ENCODE results near the gene PDXK. TPM values are rescaled to one million over a fixed set of nuclear protein-coding genes. Genes with fewer than 3 reads are reported as not detected.

PDXK gene
- total and polyA plus RNA-seq, 2 of the 13 experiments (the other 11 are each of a cell fraction or from before 2014, with no cell fraction given) = 114 to 184 TPM

DNA sequence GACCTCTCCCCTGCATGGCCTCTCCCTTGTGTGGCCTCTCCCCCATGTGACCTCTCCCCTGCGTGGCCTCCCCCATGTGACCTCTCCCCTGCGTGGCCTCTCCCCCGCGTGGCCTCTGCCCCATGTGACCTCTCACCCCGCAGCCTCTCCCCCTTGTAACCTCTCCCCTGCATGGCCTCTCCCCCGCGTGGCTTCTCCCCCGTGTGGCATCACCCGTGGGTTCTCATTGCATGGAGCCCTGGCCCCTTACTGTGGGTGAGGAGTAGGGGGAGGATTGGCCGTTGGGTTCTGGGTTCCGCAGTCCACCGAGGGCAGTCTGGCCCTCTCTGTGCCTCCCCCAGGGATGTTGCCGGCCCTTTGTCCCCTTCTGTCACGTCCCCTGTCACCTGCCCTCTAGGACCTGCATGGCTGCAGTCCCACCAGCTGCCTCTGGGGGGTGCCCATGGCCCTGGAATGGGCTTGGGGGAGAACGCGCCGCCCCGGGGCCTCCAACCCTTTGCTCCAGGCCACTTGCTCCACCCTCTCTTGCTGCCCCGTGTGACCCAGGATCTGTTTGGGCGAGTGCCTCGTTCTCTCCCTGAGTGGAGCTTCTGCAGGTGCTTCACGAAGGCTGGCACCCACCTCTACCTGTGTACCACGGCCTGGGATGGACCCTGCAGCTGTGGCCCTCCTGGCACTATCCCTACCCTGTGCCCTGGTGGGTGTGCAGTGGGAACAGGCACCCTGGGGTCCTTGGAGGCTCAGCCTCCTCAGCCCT lies 91.8 kb downstream of the PDXK start (continued):
- TF ChIP-seq, protein P1, sequence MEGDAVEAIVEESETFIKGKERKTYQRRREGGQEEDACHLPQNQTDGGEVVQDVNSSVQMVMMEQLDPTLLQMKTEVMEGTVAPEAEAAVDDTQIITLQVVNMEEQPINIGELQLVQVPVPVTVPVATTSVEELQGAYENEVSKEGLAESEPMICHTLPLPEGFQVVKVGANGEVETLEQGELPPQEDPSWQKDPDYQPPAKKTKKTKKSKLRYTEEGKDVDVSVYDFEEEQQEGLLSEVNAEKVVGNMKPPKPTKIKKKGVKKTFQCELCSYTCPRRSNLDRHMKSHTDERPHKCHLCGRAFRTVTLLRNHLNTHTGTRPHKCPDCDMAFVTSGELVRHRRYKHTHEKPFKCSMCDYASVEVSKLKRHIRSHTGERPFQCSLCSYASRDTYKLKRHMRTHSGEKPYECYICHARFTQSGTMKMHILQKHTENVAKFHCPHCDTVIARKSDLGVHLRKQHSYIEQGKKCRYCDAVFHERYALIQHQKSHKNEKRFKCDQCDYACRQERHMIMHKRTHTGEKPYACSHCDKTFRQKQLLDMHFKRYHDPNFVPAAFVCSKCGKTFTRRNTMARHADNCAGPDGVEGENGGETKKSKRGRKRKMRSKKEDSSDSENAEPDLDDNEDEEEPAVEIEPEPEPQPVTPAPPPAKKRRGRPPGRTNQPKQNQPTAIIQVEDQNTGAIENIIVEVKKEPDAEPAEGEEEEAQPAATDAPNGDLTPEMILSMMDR (CRISPR knock-in tag; IDR thresholded peaks at IDR 0.05) = peak; percentile 99
- TF ChIP-seq TARDBP (CRISPR knock-in tag; IDR thresholded peaks at IDR 0.05) (no peak; the same call in 1 of the 2 replicates), SMAD3 (CRISPR knock-in tag; IDR thresholded peaks at IDR 0.05) (no peak), ZFY (CRISPR knock-in tag; IDR thresholded peaks at IDR 0.05) (0 out of 2 replicates have a peak, but pooled peaks have one; percentile 16), NFE2 (CRISPR knock-in tag; IDR thresholded peaks at IDR 0.05) (no peak), CEBPB (IDR thresholded peaks at IDR 0.05; ENCODE audit: borderline replicate concordance, low read depth, low read length) (no peak), TRIM24 (CRISPR knock-in tag; IDR thresholded peaks at IDR 0.05) (no peak), NFYC (CRISPR knock-in tag; IDR thresholded peaks at IDR 0.05) (no peak), ZKSCAN8 (CRISPR knock-in tag; IDR thresholded peaks at IDR 0.05; ENCODE audit: borderline replicate concordance) (no peak), NCOR1 (IDR thresholded peaks at IDR 0.05; ENCODE audit: borderline replicate concordance, low read length) (no peak), ZNF7 (CRISPR knock-in tag; IDR thresholded peaks at IDR 0.05) (no peak), SOX6 (IDR thresholded peaks at IDR 0.05) (no peak), SOX6 (CRISPR knock-in tag; IDR thresholded peaks at IDR 0.05) (peak; percentile 53; the same call in 1 of the 2 replicates), GABPA (IDR thresholded peaks at IDR 0.05; ENCODE audit: low read depth, low read length) (no peak), GABPA (CRISPR knock-in tag; IDR thresholded peaks at IDR 0.05; ENCODE audit: low read depth) (no peak)
- TF ChIP-seq, protein P2, sequence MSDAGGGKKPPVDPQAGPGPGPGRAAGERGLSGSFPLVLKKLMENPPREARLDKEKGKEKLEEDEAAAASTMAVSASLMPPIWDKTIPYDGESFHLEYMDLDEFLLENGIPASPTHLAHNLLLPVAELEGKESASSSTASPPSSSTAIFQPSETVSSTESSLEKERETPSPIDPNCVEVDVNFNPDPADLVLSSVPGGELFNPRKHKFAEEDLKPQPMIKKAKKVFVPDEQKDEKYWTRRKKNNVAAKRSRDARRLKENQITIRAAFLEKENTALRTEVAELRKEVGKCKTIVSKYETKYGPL (CRISPR knock-in tag; IDR thresholded peaks at IDR 0.05) = no peak
- TF ChIP-seq, protein P3, sequence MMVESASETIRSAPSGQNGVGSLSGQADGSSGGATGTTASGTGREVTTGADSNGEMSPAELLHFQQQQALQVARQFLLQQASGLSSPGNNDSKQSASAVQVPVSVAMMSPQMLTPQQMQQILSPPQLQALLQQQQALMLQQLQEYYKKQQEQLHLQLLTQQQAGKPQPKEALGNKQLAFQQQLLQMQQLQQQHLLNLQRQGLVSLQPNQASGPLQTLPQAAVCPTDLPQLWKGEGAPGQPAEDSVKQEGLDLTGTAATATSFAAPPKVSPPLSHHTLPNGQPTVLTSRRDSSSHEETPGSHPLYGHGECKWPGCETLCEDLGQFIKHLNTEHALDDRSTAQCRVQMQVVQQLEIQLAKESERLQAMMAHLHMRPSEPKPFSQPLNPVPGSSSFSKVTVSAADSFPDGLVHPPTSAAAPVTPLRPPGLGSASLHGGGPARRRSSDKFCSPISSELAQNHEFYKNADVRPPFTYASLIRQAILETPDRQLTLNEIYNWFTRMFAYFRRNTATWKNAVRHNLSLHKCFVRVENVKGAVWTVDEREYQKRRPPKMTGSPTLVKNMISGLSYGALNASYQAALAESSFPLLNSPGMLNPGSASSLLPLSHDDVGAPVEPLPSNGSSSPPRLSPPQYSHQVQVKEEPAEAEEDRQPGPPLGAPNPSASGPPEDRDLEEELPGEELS (CRISPR knock-in tag; IDR thresholded peaks at IDR 0.05) = no peak
- TF ChIP-seq, protein P4, sequence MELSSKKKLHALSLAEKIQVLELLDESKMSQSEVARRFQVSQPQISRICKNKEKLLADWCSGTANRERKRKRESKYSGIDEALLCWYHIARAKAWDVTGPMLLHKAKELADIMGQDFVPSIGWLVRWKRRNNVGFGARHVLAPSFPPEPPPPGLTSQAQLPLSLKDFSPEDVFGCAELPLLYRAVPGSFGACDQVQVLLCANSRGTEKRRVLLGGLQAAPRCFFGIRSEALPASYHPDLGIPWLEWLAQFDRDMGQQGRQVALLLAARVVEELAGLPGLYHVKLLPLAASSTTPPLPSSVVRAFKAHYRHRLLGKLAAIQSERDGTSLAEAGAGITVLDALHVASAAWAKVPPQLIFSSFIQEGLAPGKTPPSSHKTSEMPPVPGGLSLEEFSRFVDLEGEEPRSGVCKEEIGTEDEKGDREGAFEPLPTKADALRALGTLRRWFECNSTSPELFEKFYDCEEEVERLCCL (CRISPR knock-in tag; IDR thresholded peaks at IDR 0.05; ENCODE audit: borderline replicate concordance) = no peak
- TF ChIP-seq, protein P5, sequence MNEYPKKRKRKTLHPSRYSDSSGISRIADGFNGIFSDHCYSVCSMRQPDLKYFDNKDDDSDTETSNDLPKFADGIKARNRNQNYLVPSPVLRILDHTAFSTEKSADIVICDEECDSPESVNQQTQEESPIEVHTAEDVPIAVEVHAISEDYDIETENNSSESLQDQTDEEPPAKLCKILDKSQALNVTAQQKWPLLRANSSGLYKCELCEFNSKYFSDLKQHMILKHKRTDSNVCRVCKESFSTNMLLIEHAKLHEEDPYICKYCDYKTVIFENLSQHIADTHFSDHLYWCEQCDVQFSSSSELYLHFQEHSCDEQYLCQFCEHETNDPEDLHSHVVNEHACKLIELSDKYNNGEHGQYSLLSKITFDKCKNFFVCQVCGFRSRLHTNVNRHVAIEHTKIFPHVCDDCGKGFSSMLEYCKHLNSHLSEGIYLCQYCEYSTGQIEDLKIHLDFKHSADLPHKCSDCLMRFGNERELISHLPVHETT (CRISPR knock-in tag; conservative IDR thresholded peaks at IDR 0.05) = no peak

Measured in HepG2 (cell line).